Fibroblast of lung (primary cell): ENCODE data around the gene AHCYL2. TPM values are rescaled to one million over a fixed set of nuclear protein-coding genes. Genes with fewer than 3 reads are reported as not detected.

Experiments
- DNase-seq, 2 donors: peaks; one replicate each; pipeline versions ENCODE4 v3.0.0 to v3.0.0-alpha.2; 2010; ENCODE audit warnings: low read depth in 2 of 2
- H2AFZ ChIP-seq: 2 replicates; pipeline ENCODE4 v1.5.1; 2012; ENCODE audit warnings: low read length, control low read depth, inconsistent platforms
- H3K27ac ChIP-seq: 2 replicates; pipeline ENCODE4 v1.5.1; 2011; ENCODE audit warnings: low read length, control low read depth; ENCODE audit not compliant: insufficient read depth
- H3K27me3 ChIP-seq: 2 replicates; pipeline ENCODE4 v1.5.1; 2011; ENCODE audit warnings: mild to moderate bottlenecking, low read length; ENCODE audit not compliant: control insufficient read depth, insufficient read depth
- H3K36me3 ChIP-seq: 2 replicates; pipeline ENCODE4 v1.5.1; 2011; ENCODE audit warnings: low read length; ENCODE audit not compliant: control insufficient read depth, insufficient read depth
- H3K4me1 ChIP-seq: 2 replicates; pipeline ENCODE4 v1.5.1; 2011; ENCODE audit warnings: low read length; ENCODE audit not compliant: control insufficient read depth, insufficient read depth; ENCODE audit errors: extremely low read depth
- H3K4me2 ChIP-seq: 2 replicates; pipeline ENCODE4 v1.5.1; 2011; ENCODE audit warnings: low read length, control low read depth; ENCODE audit not compliant: insufficient read depth; ENCODE audit errors: extremely low read depth
- H3K4me3 ChIP-seq, 4 experiments: fragments of 200-600 bp in 1 of 4; sonication (generic) in 1 of 4; replicated peaks in 1 of 4; 2 replicates each; pipeline ENCODE4 v1.5.1; 2011 to 2016; ENCODE audit warnings: low read length in 4 of 4, low read depth in 3 of 4, mild to moderate bottlenecking in 3 of 4, control low read depth in 2 of 4, inconsistent platforms in 1 of 4, mixed read lengths in 1 of 4; ENCODE audit not compliant: insufficient read depth in 1 of 4; ENCODE audit errors: control extremely low read depth in 1 of 4
- H3K79me2 ChIP-seq: 2 replicates; pipeline ENCODE4 v1.5.1; 2012; ENCODE audit warnings: mild to moderate bottlenecking, low read length, inconsistent platforms; ENCODE audit not compliant: control insufficient read depth, insufficient read depth
- H3K9ac ChIP-seq: 2 replicates; pipeline ENCODE4 v1.5.1; 2011; ENCODE audit warnings: mild to moderate bottlenecking, low read length, control low read depth; ENCODE audit not compliant: insufficient read depth
- H3K9me3 ChIP-seq: 2 replicates; pipeline ENCODE4 v1.5.1; 2012; ENCODE audit warnings: low read depth, low read length; ENCODE audit not compliant: control insufficient read depth, insufficient read depth
- H4K20me1 ChIP-seq: 2 replicates; pipeline ENCODE4 v1.5.1; 2011; ENCODE audit warnings: low read length; ENCODE audit not compliant: control insufficient read depth, insufficient read depth; ENCODE audit errors: extremely low read depth
- CTCF ChIP-seq, 2 donors: IDR thresholded peaks in 1 of 2; conservative IDR thresholded peaks in 1 of 2; 1 replicate in 1 of 2; 2 replicates in 1 of 2; pipeline ENCODE4 v1.5.1; 2011 to 2012; ENCODE audit warnings: low read length in 2 of 2, control low read depth in 1 of 2, inconsistent platforms in 1 of 2, low read depth in 1 of 2, mild to moderate bottlenecking in 1 of 2
- EZH2 ChIP-seq: IDR thresholded peaks from 2 replicates; pipeline ENCODE4 v1.5.1; 2012; ENCODE audit warnings: low read length, control low read depth, mild to moderate bottlenecking; ENCODE audit errors: missing control alignments
- polyA plus RNA-seq, 2 donors: library from polyadenylated mRNA; depleted of rRNA in 1 of 2; stranded (reverse) in 1 of 2; unstranded in 1 of 2; fragments of >200 nt; gene quantifications; 2 replicates each; pipeline ENCODE4 v1.2.1, GENCODE V29; 2011 to 2012; ENCODE audit warnings: missing spikeins in 1 of 2
- total RNA-seq: library from RNA; depleted of rRNA; stranded (reverse); fragments of >200 nt; gene quantifications from 2 replicates; pipeline ENCODE4 v1.2.1, GENCODE V29; 2014

Gene AHCYL2
- total and polyA plus RNA-seq, 2 donors (not counting 1 experiment from before 2014, with no cell fraction given) = 8.7 to 11.9 TPM

GRCh38 chr7:129385116-129385515 is 160.3 kb downstream of the AHCYL2 start:
- TF ChIP-seq CTCF (conservative IDR thresholded peaks at IDR 0.05 in 1 of 2, IDR thresholded peaks at IDR 0.05 in 1 of 2; ENCODE audit: low read depth in 1 of 2, low read length in 2 of 2) = no peak
- TF ChIP-seq EZH2 = no peak
- no peaks in the 10 kb centered on the region for H3K79me2 ChIP-seq
- no peaks in the 10 kb centered on the region for H3K9me3 ChIP-seq
- no peak overlapping the region for H3K9ac ChIP-seq
- H3K36me3 ChIP-seq = no peaks in the 10 kb centered on the region
- no peaks in the 10 kb centered on the region for H4K20me1 ChIP-seq
- DNase-seq = peak in 1 of 2 donors; percentile 14
- no peaks in the 10 kb centered on the region for H3K4me1 ChIP-seq
- H3K27me3 ChIP-seq = no peaks in the 10 kb centered on the region
- H3K27ac ChIP-seq = no peak overlapping the region
- H2AFZ ChIP-seq = no peak overlapping the region
- no peak overlapping the region for H3K4me2 ChIP-seq
- no peak overlapping the region for H3K4me3 ChIP-seq

- no peak for DNase-seq
- H3K9ac ChIP-seq = no peak overlapping the region
- TF ChIP-seq EZH2 = no peak
- TF ChIP-seq CTCF (conservative IDR thresholded peaks at IDR 0.05 in 1 of 2, IDR thresholded peaks at IDR 0.05 in 1 of 2; ENCODE audit: low read depth in 1 of 2, low read length in 2 of 2) = no peak
These were observed 160.8 kb downstream of the AHCYL2 start for GRCh38 chr7:129385598-129385997.

GRCh38 chr7:129386506-129386905 is 161.7 kb downstream of the AHCYL2 start:
- H3K79me2 ChIP-seq = no peaks in the 10 kb centered on the region
- H3K4me2 ChIP-seq = no peak overlapping the region
- no peaks in the 10 kb centered on the region for H4K20me1 ChIP-seq
- no peak for DNase-seq
- no peaks in the 10 kb centered on the region for H3K9me3 ChIP-seq
- no peak overlapping the region for H3K4me3 ChIP-seq
- H3K27me3 ChIP-seq = no peaks in the 10 kb centered on the region
- H3K9ac ChIP-seq = no peak overlapping the region
- no peak overlapping the region for H2AFZ ChIP-seq
- H3K27ac ChIP-seq = no peak overlapping the region
- no peaks in the 10 kb centered on the region for H3K4me1 ChIP-seq
- H3K36me3 ChIP-seq = no peaks in the 10 kb centered on the region
- TF ChIP-seq CTCF (conservative IDR thresholded peaks at IDR 0.05 in 1 of 2, IDR thresholded peaks at IDR 0.05 in 1 of 2; ENCODE audit: low read depth in 1 of 2, low read length in 2 of 2) (no peak), EZH2 (no peak)

More at GRCh38 chr7:129385598-129385997, 160.8 kb downstream of the AHCYL2 start:
- H3K4me1 ChIP-seq = no peaks in the 10 kb centered on the region
- no peak overlapping the region for H3K4me2 ChIP-seq
- no peaks in the 10 kb centered on the region for H3K27me3 ChIP-seq
- no peaks in the 10 kb centered on the region for H3K36me3 ChIP-seq
- H3K27ac ChIP-seq = no peak overlapping the region
- H2AFZ ChIP-seq = no peak overlapping the region
- no peak overlapping the region for H3K4me3 ChIP-seq
- no peaks in the 10 kb centered on the region for H3K9me3 ChIP-seq
- no peaks in the 10 kb centered on the region for H3K79me2 ChIP-seq
- no peaks in the 10 kb centered on the region for H4K20me1 ChIP-seq
